Skin epidermis (tissue), 12 donors: ENCODE measurements around the gene DHX8.

Experiments
- H3K27ac ChIP-seq, 21 experiments: fragments of 200-600 bp; sonication (generic) in 11 of 21; one replicate each; pipeline ENCODE4 v1.5.0; 2020; ENCODE audit warnings: mild to moderate bottlenecking in 3 of 21, inconsistent platforms in 2 of 21, moderate library complexity in 2 of 21
- H3K4me3 ChIP-seq, 7 experiments: fragments of 200-600 bp; sonication (generic) in 2 of 7; one replicate each; pipeline ENCODE4 v1.5.0; 2020; ENCODE audit warnings: inconsistent platforms in 2 of 7, mild to moderate bottlenecking in 2 of 7, moderate library complexity in 1 of 7

Gene DHX8

DNA sequence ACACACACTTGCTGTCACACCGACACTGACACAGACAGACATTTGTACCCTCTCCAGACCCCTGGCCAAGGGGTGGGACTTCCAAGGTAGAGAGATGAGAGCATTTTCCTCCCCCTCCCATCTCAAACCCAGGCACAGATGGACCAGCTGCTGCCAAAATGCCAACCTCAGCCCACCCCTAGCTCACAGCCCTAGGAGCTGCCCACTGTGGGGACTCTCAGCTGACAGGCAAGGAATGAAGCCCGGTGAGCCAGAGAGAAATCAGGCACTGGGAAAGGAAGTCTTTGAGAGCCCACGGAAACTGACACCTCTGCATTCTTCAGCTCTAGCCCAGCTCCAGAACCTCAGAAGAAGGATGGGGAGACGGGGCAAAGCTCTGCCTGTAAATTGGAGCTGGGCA lies 59.5 kb downstream of the DHX8 start:
- no peak overlapping the region for H3K27ac ChIP-seq
- no peak overlapping the region for H3K4me3 ChIP-seq

DNA sequence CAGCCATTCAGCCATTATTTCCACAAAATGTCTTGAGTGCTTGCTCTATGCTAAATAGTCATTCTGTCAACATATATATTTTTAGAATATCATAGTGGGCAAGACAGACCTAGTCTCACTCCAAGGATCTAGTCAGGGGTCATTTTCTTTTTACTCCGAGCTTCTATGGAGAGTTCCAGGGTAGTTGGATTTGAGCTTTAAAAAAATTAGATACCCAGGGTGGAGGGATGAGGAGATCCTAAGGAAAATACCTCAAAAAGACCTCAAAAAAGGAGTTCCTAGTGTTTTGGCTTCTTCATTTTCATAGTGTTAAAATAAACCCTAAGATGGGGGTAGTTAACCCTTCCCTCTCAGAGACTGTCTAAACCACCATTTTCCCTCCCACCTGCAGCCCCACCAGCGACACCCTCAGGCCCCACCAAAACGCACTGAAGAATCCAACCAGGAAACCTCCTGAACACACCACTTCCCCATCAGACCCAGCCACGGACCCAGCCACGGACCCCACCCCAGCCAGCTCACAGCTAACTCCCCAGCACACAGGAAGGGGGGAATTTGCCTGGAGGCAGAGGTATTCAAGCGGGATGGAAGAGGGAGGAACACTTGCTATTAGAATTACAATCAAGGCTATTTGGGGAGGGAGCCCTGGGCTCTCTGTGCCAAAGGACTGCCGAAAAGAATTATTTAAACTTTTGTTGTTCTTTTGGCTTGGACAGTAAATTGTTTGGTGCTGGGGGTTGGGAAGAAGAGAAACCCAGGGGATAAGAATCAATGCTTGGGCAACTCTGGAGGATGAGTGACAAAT lies 60.2 kb downstream of the DHX8 start:
- Histone ChIP-seq H3K27ac (no peak overlapping the region), H3K4me3 (peak overlapping the region in 2 of 7 experiments; percentile 8 to 54)

DNA sequence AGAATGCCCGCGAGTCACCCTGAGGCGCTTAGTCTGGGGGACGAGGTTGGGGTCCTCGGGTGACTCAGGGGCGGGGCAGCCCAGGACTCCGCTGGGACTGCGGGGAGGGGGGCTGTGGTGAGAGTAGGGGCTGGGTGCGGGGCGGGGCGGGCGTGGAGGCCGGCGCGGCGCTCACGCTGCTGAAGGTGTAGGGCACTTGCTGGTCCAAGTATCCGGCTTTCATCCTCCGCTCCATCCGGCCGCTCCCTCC lies 61.5 kb downstream of the DHX8 start:
- H3K4me3 ChIP-seq, result peak overlapping the region; percentile 47 to 61 (median 54)
- H3K27ac ChIP-seq, result peak overlapping the region in 13 of 21 experiments; percentile 25 to 82 (median 53)

DNA sequence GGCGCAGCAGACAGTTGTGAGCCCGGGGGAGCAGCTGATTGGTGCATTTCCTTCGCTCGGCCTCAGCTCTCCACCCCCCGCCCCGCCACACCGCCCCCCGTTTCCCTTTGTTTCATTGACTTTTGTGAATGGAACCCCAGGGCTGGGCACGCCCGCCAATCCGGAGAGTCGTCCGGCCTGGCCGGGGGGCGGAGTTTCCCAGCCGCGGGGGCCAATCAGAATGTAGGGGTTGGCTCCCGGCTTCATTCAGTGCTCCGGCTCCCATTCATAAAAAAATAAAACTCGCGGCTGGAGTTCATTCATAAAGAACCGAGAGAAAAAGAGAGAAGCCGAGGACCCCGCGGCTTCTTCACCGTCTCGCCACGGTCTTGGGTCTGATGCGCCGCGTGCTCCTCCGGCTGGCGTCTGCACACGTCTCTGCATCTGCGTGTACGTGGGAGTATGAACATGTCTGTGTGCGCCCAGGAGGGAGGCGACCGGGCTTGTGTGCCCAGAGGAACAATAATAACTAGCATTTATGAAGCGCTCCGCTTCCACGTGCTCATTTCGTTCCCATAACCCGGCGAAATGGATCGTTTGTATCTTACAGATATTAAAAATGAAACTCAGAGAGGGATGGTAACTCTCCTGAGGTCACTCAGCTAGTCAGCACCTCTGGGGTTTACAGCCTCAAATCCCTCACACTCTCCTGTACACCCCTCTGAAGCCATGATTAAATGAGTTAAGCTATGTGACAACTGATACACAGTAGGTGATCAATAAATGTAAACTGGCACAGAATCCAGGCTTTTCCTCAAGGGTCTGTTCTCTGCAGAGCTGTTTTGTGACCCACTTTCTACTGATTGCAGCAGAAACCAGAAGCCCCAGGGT lies 62.8 kb downstream of the DHX8 start, which contains the start of gene ETV4:
Gene ETV4 (minus strand): TSS at position 22 of the 870 bp plus-strand sequence. CDS start 723 bp downstream, outside the sequence.
- H3K27ac ChIP-seq, result peak within 1 kb of the TSS in 17 of 21 experiments; percentile 25 to 82 (median 53)

DNA sequence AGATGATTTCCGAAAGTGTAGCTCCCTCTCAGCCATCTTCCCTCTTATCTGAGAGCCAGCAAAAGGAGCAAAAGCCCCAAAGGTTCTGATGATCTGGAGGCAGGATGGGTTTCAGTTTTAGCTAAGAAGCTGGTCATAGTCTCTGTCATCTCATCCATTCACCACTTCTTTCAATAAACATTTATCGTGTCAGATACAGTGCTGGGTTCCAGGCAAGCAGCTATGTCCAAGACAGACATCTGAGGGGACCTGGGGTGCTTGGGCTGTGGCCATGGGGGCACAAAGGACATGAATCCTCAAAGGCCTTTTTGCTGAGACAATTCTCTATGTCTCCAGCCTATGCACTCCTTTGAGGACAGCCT lies 63.4 kb downstream of the DHX8 start:
- Histone ChIP-seq H3K4me3 (no peak overlapping the region), H3K27ac (peak overlapping the region in 2 of 21 experiments; percentile 0 to 81)

More for the DNA sequence above, 62.8 kb downstream of the DHX8 start, which contains the start of gene ETV4:
- H3K4me3 ChIP-seq, result peak within 1 kb of the TSS; percentile 47 to 61 (median 54)

DNA sequence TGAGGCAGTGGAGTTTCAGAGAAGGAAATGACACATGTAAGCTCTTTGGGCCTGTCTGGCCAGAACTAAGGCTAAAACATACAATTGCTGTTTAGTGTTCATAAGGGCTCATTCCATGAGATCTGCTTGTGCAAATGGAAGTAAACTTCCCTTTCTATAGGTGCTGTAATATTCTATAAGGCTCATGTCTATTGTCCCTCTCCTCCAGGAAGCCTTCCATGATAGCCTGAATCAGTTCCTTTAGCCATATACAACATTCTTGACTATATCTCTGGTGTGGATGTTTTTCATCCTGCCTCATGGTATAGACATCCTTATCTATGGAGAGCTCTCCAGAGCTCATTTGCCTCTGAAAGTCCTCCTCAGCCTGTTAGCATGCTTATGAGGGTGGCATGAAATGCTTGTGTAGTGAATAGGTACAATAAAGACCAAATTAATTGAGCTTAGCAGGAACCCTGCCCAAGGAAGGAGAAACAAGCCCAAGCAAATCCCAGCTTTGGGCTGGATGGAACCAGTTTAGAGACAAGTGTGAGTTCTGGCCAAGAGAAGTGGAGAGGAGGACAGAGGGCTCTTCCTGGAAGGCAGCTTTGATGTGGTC lies 64.0 kb downstream of the DHX8 start:
- no peak overlapping the region for H3K27ac ChIP-seq

DNA sequence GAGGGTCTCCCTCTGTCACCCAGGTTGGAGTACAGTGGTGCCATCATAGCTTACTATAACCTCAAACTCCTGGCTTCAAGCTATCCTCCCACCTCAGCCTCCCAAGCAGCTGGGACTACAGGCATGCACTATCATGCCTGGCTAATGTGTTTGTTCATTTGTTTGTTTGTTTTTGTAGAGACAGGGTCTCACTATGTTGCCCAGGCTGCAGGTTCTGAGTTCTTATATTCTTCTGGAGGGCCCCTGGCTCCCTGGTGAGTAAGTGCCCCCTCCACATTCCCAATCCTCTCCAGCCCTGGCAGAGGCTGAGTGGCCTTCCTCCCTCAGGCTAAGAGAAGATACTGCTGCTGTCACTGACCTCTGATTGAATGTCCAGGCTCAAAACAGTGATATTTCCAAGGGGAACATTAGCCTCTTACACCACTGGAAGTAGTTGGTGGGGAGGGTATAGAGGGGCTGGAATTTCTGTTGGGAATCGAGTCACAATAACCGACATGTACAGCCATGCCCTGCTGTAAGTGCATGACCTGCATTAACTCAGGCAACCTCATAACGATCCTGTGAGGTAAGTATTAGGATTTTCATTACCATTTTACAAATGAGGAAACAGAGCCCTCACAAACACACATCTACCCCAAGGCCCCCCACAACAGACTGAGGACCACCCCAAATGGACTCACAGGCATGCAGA lies 65.1 kb downstream of the DHX8 start:
- H3K27ac ChIP-seq, result peak overlapping the region in 8 of 21 experiments; percentile 1 to 75 (median 36)

More for the DNA sequence above, 64.0 kb downstream of the DHX8 start:
- H3K4me3 ChIP-seq, result no peak overlapping the region

DNA sequence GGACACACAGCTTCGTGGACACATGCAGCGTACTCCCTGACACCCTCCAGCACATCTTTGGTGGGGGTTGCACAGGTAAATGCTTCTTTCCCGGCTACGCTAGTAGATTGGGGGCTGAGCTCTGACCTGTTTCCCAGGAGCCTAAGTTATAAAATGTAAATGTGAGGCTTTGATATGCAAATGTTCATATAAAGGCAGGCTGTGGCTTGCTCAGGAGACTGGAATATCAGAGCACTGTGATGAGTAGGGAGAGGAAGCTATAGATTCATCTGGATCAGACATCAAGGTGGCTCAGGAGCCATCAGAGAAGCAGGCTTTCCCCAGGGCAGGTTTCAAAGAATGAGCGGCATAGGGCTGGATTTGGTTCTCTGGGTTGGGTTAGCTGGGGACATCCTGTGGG lies 65.7 kb downstream of the DHX8 start:
- Histone ChIP-seq H3K4me3 (no peak overlapping the region), H3K27ac (peak overlapping the region in 8 of 21 experiments; percentile 1 to 75 (median 36))

More for the DNA sequence above, 65.1 kb downstream of the DHX8 start:
- no peak overlapping the region for H3K4me3 ChIP-seq

DNA sequence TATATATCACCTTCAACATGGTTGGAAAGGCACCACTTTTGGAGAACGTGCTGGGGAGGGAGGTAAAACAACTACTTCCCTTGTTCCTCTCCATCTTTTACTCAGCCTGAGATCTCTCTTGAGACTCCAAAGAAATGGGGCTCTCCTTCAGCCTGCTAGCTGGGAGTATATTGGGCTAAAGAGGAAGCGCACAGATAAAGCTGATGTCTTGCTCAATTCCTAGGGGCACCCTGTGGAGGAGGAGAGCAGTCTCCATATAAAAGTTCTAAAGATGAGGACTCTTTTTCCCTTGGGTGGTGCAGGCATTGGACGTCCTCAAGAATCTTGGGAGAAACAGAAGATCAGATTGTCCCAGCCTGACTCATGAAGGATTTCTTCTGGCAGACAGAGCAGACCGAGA lies 67.0 kb downstream of the DHX8 start:
- H3K27ac ChIP-seq, result no peak overlapping the region
- no peak overlapping the region for H3K4me3 ChIP-seq

DNA sequence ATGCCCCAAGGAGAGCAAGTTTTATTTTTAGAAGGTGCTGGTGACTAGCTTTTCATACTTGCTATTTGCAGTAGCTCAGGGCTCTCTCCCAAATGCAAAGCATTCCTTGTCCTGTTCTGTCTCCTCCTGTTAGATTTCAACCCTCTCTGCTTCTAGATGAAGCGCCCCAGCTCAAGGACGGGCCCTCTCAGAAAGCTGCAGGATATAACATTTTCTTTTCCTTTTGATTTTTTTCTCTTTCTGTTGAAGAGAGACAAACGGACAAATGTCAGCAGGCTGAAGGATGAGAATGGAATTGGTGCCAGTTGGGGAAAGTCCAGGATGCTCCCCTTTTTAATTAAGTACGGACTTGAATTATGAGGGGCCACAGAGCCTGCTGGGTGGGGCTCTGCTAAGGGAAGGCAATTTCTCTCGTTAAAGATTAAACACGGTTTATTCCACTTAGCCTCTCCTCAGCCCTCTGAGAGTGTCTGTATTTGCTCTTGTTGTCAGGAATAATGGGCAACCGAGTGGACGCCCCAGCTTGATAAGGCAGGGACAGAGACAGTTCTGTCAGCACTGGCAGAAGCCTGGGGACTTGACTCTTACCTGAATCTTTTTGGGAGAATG lies 68.6 kb downstream of the DHX8 start:
- no peak overlapping the region for H3K4me3 ChIP-seq
- no peak overlapping the region for H3K27ac ChIP-seq

DNA sequence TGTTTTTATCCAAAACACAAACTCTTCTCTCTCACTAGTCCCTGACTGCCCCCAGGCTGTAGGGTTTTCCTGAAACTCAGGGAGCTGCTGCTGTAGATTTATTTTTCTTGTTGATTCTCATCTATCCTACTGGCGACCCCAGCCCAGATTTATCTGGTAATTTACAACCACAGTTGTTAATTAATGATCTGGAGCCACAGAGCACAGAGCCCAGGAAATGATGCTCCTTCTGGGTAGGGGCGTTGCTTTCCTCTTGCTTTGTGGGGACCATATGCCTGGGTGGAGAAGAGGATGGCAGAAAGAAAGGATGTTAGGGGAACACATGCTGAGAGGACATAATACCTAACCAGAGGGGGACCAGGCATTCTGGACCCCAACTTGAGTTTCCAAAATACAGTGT lies 69.8 kb downstream of the DHX8 start:
- Histone ChIP-seq H3K27ac (no peak overlapping the region), H3K4me3 (no peak overlapping the region)

DNA sequence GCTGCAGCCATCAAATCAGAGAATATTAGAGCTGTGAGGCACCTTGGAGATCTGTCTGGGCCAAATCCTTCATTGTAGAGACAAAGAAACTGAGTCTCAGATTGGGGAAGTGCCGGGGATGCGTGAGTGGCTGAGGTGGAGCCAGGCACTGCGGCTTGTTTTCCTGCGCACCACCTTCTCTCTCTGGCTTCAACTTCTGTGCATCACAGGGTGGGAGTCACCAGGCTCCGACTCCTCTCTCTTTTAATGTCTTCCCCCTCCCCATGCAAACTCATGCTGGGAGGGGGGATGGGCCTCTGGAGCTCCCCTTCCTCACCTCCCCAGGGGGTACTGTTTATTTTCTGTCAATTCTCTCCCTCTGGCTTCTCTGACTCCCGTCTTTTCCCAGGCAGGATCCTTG lies 71.1 kb downstream of the DHX8 start:
- Histone ChIP-seq H3K4me3 (no peak overlapping the region), H3K27ac (no peak overlapping the region)

DNA sequence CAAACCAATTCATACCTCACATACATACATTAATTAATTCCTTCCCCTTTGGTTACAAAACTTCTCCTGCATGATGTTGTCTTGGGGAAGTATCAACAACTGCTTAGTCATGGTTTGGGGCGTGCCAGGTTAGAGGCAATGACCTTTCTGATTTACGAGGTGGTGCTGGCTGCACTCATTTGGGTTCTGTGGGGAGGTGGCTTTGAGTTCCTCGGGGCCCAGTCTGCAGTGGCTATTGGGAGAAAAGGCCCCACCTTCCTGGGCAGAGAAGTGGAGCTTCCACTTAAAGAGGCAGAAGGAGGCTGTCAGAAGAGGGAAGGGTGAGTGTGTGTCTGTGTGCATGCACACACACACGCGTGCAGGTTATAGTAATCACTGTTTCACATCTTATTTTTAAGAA lies 72.5 kb downstream of the DHX8 start:
- H3K27ac ChIP-seq, result no peak overlapping the region
- H3K4me3 ChIP-seq, result no peak overlapping the region

DNA sequence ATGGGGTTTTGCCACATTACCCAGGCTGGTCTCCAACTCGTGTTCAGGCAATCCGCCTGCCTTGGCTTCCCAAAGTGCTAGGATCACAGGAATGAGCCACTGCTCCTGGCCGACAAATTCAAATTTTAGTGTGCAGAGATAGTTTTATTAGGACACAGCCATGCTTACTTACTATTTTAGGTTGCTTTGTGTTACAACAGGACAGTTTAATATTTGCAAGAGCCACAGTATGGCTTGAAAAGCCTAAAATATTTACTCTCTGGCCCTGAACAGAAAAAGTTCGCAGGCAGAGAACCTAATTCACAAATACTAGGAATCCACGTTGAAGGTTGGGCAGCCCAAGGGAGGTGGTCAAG lies 75.0 kb downstream of the DHX8 start:
- Histone ChIP-seq H3K4me3 (no peak overlapping the region), H3K27ac (no peak overlapping the region)

DNA sequence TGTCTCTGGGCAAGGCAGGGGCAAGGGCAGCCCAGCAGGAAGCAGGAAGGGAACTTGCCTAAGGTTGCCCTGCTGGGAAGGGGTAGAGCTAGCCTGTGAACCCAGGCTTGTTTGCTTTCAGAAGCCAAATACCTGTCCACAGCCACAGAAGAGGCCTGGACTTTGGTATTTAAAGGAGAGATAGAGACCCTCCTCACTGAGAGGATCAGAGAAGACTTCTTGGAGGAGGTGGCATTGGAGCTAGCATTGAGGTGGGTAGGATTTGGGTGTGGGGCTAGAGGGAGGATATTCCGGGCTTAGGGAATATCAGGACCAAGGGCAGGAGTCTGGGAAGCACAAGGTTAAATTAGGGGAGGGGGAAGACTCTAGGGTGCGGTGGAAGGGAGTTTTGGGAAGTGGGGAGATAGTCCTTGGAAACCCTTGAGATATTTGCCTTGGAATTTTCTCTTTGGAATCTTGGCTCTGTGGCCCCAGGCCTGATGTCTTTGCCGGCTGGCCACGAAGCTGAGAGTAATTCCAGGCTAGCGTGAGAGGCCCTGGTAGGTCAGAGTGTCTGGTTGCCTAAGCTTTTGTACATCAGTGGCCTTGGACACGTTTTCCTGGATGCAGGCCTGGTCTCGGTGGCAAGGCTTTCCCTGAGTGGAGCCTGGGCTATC lies 75.5 kb downstream of the DHX8 start:
- no peak overlapping the region for H3K27ac ChIP-seq
- H3K4me3 ChIP-seq, result no peak overlapping the region

DNA sequence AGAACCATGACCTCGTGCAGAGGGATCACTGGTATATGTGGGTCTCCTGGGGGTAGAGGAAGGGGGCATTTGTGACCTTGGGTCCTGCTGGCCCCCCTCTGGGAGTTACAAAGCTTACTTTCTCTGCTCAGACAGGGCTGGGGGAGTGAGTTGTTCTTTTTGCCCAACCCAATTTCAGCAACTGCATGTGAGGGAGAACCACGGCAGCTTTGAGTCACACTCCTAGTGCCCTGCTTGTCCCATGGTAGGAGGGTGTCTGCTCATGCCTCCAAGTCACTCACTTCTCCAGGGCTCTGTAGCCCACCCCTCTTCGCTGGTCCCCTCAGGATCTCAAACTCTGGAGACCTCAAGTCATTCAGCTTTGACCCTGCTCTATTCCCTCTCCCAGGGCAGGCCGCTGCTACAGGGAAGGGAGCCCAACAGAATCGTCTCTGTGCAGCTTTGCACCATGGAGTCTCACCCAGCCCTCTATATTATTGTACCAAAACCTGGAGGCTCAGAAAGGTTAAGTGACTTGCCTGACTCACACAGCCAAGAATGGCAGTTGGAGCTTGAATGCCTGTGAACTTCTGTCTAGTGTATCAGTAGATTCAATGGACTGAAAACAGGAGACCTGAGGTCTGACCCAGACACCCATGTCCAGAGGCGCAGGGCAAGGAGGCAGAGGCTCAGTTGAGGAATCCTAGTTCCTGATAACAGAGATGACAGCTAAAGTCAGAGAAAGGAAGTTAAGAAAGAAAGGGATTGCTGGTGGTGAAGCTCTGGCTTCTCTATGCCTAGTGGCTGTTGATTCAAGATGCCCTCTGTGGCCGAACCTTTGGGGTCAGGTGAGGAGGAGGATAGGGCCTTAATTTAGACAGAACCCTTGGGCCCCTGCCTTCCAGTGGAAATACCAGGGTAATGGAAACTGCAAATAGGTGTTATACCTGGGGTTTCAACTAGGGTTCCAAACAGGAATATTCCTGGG lies 77.0 kb downstream of the DHX8 start:
- Histone ChIP-seq H3K27ac (no peak overlapping the region), H3K4me3 (no peak overlapping the region)

DNA sequence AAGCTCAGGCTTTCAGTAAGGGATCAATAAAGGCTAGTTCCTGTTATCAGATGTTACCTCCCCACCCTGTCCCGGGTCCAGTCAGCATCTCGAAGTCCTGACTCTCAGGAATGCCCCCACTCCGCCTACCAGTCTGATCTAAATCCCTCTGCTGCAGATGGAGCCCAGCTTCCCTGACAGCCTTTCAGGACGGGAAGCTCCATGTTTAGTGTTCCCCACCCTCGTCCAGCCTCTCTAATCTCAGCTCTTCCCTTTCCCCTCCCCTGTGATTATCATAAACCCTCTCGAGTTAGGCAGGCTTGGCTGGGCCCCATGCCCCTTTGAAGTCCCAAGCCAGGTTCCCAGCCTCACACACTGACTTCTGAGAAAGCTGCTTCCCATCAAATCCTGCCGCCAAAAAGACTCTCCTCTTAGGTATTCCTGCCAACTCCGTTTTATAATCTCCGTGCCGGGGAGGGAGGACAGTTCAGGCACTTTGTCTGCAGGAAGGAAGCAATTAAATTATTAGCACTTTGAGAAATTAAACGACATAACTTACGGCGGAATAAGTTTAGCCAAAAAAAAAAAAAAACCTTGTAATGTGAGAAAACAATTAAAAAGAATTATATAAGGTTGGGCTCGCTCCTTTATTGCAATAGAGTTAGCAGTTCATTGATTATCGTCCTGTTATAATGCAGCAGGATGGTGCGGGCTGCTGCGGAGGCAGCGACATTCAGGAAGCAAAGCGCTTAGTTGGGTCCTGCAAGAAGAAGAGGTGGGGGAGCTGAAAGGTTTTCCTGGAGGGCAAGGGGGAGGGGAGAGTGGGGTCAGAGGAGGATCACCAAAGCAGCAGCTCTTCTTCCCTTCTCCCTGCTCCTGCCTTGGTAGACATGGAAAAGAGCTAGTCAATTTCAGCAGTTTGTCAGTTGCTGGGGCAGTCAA lies 79.2 kb downstream of the DHX8 start:
- Histone ChIP-seq H3K27ac (no peak overlapping the region), H3K4me3 (no peak overlapping the region)
